ENCODE measurements around the gene CCIN. TPM values are rescaled to one million over a fixed set of nuclear protein-coding genes. Genes with fewer than 3 reads are reported as not detected.

CCIN gene
- total and polyA plus RNA-seq, 7 experiments from 2014 or later: 0.15 to 3.6 (median 0.49) TPM; not detected in 3

DNA sequence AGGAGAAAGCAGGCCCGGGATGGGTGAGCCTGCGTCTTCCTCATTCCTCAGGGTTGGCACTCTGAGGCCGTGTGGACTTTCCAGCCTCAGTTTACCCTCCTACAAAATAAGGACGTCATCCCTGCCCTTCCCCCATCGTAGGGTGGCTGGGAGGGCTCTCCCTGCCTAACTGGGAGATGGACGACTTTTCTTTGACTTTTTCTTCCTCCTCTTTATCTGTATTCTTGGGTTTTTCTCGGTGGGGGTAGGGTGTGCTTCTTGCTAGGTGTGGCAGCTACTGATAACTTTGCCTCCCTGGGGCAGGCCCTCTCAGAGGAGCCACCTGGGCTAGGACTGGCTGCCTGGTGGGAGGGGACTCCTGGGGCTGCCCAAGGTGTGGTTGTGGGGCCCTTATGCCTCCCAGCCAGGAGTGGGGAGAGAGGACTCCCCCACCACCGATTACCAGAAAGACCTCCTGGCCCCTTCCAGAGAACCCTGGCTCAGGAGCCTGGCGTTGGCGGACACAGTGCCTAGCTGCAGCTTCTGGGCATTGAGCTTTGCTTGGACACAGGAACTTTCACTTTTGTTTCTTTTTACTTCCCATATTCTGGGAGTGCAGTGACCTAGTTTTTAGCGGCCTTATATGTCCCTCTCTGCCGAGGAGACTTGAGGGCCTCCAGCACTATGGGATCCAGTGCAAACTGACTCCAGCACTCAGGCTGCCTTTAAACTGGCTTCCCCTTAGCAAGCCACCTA lies 26.5 kb upstream of the CCIN start:
- H3K4me3 ChIP-seq (ENCODE audit: low read length): peak overlapping the region; percentile 49
- peaks cover 0 to 6% (median 0%) of the 10 kb centered on the region in 3 experiments for H3K36me3 ChIP-seq (ENCODE audit: control insufficient read depth in 2 of 3, insufficient read depth in 3 of 3, low read length in 3 of 3)
- DNase-seq (no peak), ATAC-seq (peak; percentile 31)
- Mint-ChIP-seq H3K4me3 (peak overlapping the region; percentile 84 to 94 (median 90)), H3K27me3 (peaks cover 0 to 3% (median 0%) of the 10 kb centered on the region in 5 donors), H3K4me1 (peaks cover 90 to 98% (median 95%) of the 10 kb centered on the region in 7 donors), H3K27ac (peak overlapping the region; percentile 89 to 100 (median 98)), H3K9me3 (peaks cover 5 to 18% (median 14%) of the 10 kb centered on the region in 11 donors), H3K36me3 (peaks cover 9 to 65% (median 21%) of the 10 kb centered on the region in 5 donors)
- peaks cover 86 to 87% of the 10 kb centered on the region in 2 donors for H3K4me1 ChIP-seq (ENCODE audit: control insufficient read depth in 2 of 2, insufficient read depth in 2 of 2, low read length in 2 of 2)
- ChIA-PET POLR2A (interaction anchor here (1.7 to 1.8 kb wide), 2 partner anchors 8 to 12 kb away, joined by 8 to 12 read pairs; no protein-coding TSS in a partner anchor), CTCF (interaction anchor here (0.7 to 1.4 kb wide), 5 partner anchors 22 to 41 kb away, joined by 3 to 8 read pairs (median 3); partner anchors contain the start of gene CCIN)
- intact Hi-C loops (cut with micrococcal nuclease): loop anchor here in 1 of 2 donors (1.0 to 5.0 kb wide), 3 partner anchors 9 to 345 kb away; partner anchors contain the start of gene RNF38
- H3K9me3 ChIP-seq (ENCODE audit: control insufficient read depth in 2 of 3, low read length in 3 of 3): peaks cover 0 to 11% (median 8%) of the 10 kb centered on the region in 3 experiments
- H3K27ac ChIP-seq (ENCODE audit: low read depth, low read length): peak overlapping the region; percentile 79
- no peaks in the 10 kb centered on the region for H3K27me3 ChIP-seq (ENCODE audit: control insufficient read depth in 2 of 2, insufficient read depth in 2 of 2, low read length in 2 of 2)

DNA sequence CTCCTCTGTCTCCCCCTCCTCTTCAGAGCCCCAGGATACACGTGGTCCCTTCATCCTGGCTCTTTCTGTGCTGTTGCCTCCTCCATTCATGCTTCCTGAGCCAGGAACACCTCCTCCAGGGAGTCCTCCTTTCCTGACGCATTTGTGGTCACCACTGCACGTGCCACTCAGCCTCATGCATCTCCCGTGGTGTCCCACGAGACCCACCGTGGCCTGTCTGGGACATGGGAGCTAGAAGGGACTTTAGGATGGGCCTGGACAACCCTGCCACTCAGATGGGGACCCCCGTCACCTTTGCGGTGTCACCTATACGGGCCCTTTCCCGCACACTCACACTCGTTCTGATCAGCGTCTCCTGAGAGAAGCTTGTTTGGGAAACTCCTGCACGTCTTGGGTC lies 25.9 kb upstream of the CCIN start:
- no peaks in the 10 kb centered on the region for H3K27me3 Mint-ChIP-seq
- H3K36me3 Mint-ChIP-seq: peaks cover 9 to 65% (median 21%) of the 10 kb centered on the region in 5 donors
- Histone ChIP-seq H3K27ac (ENCODE audit: low read depth, low read length) (peak overlapping the region; percentile 79), H3K4me1 (ENCODE audit: control insufficient read depth in 2 of 2, insufficient read depth in 2 of 2, low read length in 2 of 2) (peaks cover 86 to 89% of the 10 kb centered on the region in 2 donors), H3K36me3 (ENCODE audit: control insufficient read depth in 2 of 3, insufficient read depth in 3 of 3, low read length in 3 of 3) (peaks cover 0 to 6% (median 0%) of the 10 kb centered on the region in 3 experiments), H3K27me3 (ENCODE audit: control insufficient read depth in 2 of 2, insufficient read depth in 2 of 2, low read length in 2 of 2) (no peaks in the 10 kb centered on the region), H3K9me3 (ENCODE audit: control insufficient read depth in 2 of 3, low read length in 3 of 3) (peaks cover 0 to 11% (median 8%) of the 10 kb centered on the region in 3 experiments), H3K4me3 (ENCODE audit: low read length) (peak overlapping the region; percentile 49)
- H3K4me1 Mint-ChIP-seq: peaks cover 88 to 98% (median 96%) of the 10 kb centered on the region in 7 donors
- peaks cover 5 to 18% (median 14%) of the 10 kb centered on the region in 11 donors for H3K9me3 Mint-ChIP-seq
- ATAC-seq: no peak
- H3K4me3 Mint-ChIP-seq: peak overlapping the region; percentile 84 to 94 (median 90)
- H3K27ac Mint-ChIP-seq: peak overlapping the region; percentile 89 to 100 (median 98)
- CTCF ChIA-PET: interaction anchor here (1.2 to 1.7 kb wide), 3 partner anchors 24 to 41 kb away, joined by 3 to 6 read pairs (median 3); partner anchors contain the start of gene CCIN
- DNase-seq: no peak
- intact Hi-C loops (cut with micrococcal nuclease): loop anchor here in 1 of 2 donors (1.0 to 5.0 kb wide), 3 partner anchors 8 to 344 kb away; partner anchors contain the start of gene RNF38
- POLR2A ChIA-PET: interaction anchor here (1.0 to 1.5 kb wide), 4 partner anchors 9 to 16 kb away, joined by 4 to 8 read pairs (median 6); no protein-coding TSS in a partner anchor

DNA sequence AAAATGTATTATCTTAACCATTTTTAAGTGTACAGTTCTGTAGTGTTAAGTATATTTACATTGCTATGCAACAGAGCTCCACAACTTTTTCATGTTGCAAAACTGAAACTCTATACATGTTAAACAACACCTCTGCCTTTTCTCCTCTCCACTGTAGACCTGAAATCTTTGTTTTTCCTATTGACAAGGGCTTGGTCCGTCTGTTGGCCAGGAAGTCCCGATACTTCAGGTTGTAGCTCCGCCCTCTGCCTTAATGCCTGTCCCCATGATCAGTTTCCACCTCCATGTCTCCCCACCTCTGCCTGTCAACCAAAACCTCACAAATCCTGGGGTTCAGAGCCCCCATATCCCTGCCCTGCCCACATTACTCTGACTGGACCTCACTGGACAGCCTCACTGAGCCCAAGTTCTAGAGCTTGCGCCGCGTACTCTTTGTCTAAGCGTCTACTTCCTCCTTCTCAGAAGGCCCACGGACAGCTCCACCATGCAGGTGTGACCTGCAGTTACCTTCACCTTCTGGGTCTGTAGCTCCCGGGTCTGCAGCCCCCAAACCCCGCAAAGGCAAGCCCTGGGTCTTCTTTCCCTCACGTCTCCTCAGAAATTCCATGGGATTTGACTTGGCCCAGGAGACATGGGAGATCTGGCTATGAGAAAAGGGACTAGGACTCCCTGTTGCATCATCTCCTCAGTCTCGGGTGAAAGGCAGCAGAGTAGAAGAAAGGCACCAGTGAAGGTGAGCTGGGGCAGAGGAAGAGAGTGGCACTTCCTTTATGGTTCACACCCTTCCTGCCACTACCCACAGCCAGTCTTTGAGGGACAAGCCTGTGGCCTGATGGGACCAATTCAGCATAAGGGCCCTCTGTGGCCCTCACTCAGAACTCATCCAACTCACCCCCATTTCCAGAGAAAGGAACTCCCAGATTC lies 24.6 kb upstream of the CCIN start:
- peaks cover 84 to 91% of the 10 kb centered on the region in 2 donors for H3K4me1 ChIP-seq (ENCODE audit: control insufficient read depth in 2 of 2, insufficient read depth in 2 of 2, low read length in 2 of 2)
- ChIA-PET POLR2A (interaction anchor here (0.7 to 1.5 kb wide), 6 partner anchors 8 to 115 kb away, joined by 3 to 8 read pairs (median 4); no protein-coding TSS in a partner anchor), CTCF (interaction anchor here (1.2 to 1.7 kb wide), 3 partner anchors 21 to 45 kb away, joined by 4 to 6 read pairs (median 5); no protein-coding TSS in a partner anchor)
- Mint-ChIP-seq H3K9me3 (peaks cover 5 to 18% (median 14%) of the 10 kb centered on the region in 11 donors), H3K36me3 (peaks cover 9 to 59% (median 21%) of the 10 kb centered on the region in 5 donors), H3K4me1 (peaks cover 74 to 94% (median 92%) of the 10 kb centered on the region in 7 donors), H3K27ac (peak overlapping the region; percentile 89 to 100 (median 98)), H3K27me3 (no peaks in the 10 kb centered on the region), H3K4me3 (peak overlapping the region; percentile 84 to 94 (median 90))
- H3K9me3 ChIP-seq (ENCODE audit: control insufficient read depth in 2 of 3, low read length in 3 of 3): peaks cover 0 to 11% (median 8%) of the 10 kb centered on the region in 3 experiments
- no peaks in the 10 kb centered on the region for H3K27me3 ChIP-seq (ENCODE audit: control insufficient read depth in 2 of 2, insufficient read depth in 2 of 2, low read length in 2 of 2)
- ATAC-seq (peak; percentile 54), DNase-seq (peak in 2 of 9 donors; percentile 44 to 45)
- peak overlapping the region; percentile 49 for H3K4me3 ChIP-seq (ENCODE audit: low read length)
- intact Hi-C loops (cut with micrococcal nuclease): loop anchor here (1.0 to 5.0 kb wide), 4 partner anchors 8 to 343 kb away; partner anchors contain the start of genes GLIPR2 (in 1 of the 2) and RNF38 (in 1 of the 2)
- peak overlapping the region; percentile 79 for H3K27ac ChIP-seq (ENCODE audit: low read depth, low read length)
- H3K36me3 ChIP-seq (ENCODE audit: control insufficient read depth in 2 of 3, insufficient read depth in 3 of 3, low read length in 3 of 3): peaks cover 0 to 6% (median 0%) of the 10 kb centered on the region in 3 experiments

DNA sequence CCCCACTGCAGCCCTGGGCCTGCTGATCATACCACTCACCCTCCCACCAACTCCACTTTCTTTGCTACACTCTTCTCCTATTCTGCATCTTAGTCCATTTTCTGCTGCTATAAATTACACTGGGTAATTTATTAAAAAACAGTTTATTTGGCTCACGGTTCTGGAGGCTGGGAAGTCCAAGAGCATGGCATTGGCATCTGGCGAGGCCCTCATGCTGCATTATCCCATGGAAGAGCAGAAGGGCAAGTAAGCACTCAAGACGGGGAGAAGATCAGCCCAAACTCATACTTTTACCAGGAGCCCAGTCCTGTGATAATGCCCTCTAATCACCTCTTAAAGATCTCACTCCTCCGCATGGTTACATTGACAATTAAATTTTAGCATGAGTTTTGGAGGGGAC lies 23.2 kb upstream of the CCIN start:
- Histone ChIP-seq H3K4me1 (ENCODE audit: control insufficient read depth in 2 of 2, insufficient read depth in 2 of 2, low read length in 2 of 2) (peaks cover 81 to 91% of the 10 kb centered on the region in 2 donors), H3K27ac (ENCODE audit: low read depth, low read length) (no peak overlapping the region), H3K9me3 (ENCODE audit: control insufficient read depth in 2 of 3, low read length in 3 of 3) (peaks cover 0 to 11% (median 8%) of the 10 kb centered on the region in 3 experiments), H3K27me3 (ENCODE audit: control insufficient read depth in 2 of 2, insufficient read depth in 2 of 2, low read length in 2 of 2) (no peaks in the 10 kb centered on the region), H3K36me3 (ENCODE audit: control insufficient read depth in 2 of 3, insufficient read depth in 3 of 3, low read length in 3 of 3) (peaks cover 0 to 6% (median 0%) of the 10 kb centered on the region in 3 experiments), H3K4me3 (ENCODE audit: low read length) (no peak overlapping the region)
- intact Hi-C loops (cut with micrococcal nuclease): loop anchor here in 1 of 2 donors (2.0 kb wide), 1 partner anchor 53 kb away; no protein-coding TSS in a partner anchor
- no peaks in the 10 kb centered on the region for H3K27me3 Mint-ChIP-seq
- H3K4me3 Mint-ChIP-seq: peak overlapping the region; percentile 3 to 93 (median 80)
- H3K4me1 Mint-ChIP-seq: peaks cover 65 to 91% (median 88%) of the 10 kb centered on the region in 7 donors
- DNase-seq: no peak
- ChIA-PET POLR2A (no interaction called here), CTCF (no interaction called here)
- peaks cover 5 to 18% (median 14%) of the 10 kb centered on the region in 11 donors for H3K9me3 Mint-ChIP-seq
- H3K36me3 Mint-ChIP-seq: peaks cover 9 to 58% (median 22%) of the 10 kb centered on the region in 5 donors
- H3K27ac Mint-ChIP-seq: peak overlapping the region; percentile 76 to 100 (median 96)
- no peak for ATAC-seq

DNA sequence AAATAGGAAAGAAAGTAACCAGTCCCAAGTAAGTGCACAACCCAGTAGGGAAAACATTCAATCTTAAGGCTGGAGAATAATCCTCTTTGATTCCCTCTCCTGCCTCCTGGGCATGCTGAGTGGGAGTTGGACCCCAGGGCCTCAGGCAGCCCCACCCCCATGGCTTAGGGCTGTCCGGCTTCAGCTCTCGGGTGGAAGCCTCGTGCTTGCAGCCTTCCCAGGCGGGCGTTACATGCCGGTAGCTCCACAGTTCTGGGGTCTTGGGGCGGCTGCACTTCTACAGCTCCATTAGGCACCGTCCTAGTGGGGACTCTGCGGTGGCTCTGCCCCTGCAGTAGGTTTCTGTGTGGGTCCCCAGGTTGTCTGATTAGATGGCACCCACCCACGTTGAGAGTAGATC lies 22.5 kb upstream of the CCIN start:
- ChIA-PET POLR2A (no interaction called here), CTCF (interaction anchor here (1.1 kb wide), 1 partner anchor 43 kb away, joined by 5 read pairs; no protein-coding TSS in a partner anchor)
- DNase-seq (no peak), ATAC-seq (no peak)
- peaks cover 5 to 18% (median 14%) of the 10 kb centered on the region in 11 donors for H3K9me3 Mint-ChIP-seq
- no peak overlapping the region for H3K4me3 ChIP-seq (ENCODE audit: low read length)
- H3K27ac Mint-ChIP-seq: peak overlapping the region; percentile 24 to 100 (median 87)
- H3K9me3 ChIP-seq (ENCODE audit: control insufficient read depth in 2 of 3, low read length in 3 of 3): peaks cover 0 to 11% (median 8%) of the 10 kb centered on the region in 3 experiments
- peak overlapping the region in 8 of 10 donors; percentile 3 to 90 (median 40) for H3K4me3 Mint-ChIP-seq
- peaks cover 9 to 59% (median 23%) of the 10 kb centered on the region in 5 donors for H3K36me3 Mint-ChIP-seq
- peaks cover 0 to 6% (median 0%) of the 10 kb centered on the region in 3 experiments for H3K36me3 ChIP-seq (ENCODE audit: control insufficient read depth in 2 of 3, insufficient read depth in 3 of 3, low read length in 3 of 3)
- peaks cover 65 to 91% (median 87%) of the 10 kb centered on the region in 7 donors for H3K4me1 Mint-ChIP-seq
- no peaks in the 10 kb centered on the region for H3K27me3 ChIP-seq (ENCODE audit: control insufficient read depth in 2 of 2, insufficient read depth in 2 of 2, low read length in 2 of 2)
- intact Hi-C loops (cut with micrococcal nuclease): no loop called here
- no peak overlapping the region for H3K27ac ChIP-seq (ENCODE audit: low read depth, low read length)
- peaks cover 81 to 92% of the 10 kb centered on the region in 2 donors for H3K4me1 ChIP-seq (ENCODE audit: control insufficient read depth in 2 of 2, insufficient read depth in 2 of 2, low read length in 2 of 2)
- H3K27me3 Mint-ChIP-seq: no peaks in the 10 kb centered on the region
